Erythroblast (primary cell): ENCODE results near the gene MAPK10.
"Not testable (repeated sequence)": the region's sequence is repeated elsewhere in the genome, so short reads cannot be mapped to it uniquely, and the experiment has no call there.

Experiments
- DNase-seq, 2 experiments: peaks; one replicate each; lab custom pipeline; 2025; lab: John Stamatoyannopoulos, UW
- GATA1 ChIP-seq: IDR thresholded peaks from 2 replicates; pipeline ENCODE4 v1.6.1; 2011; ENCODE audit warnings: low read depth, mild to moderate bottlenecking, control low read depth, low read length, moderate library complexity
- POLR2A ChIP-seq: IDR thresholded peaks from 2 replicates; pipeline ENCODE4 v1.6.1; 2011; ENCODE audit warnings: mild to moderate bottlenecking, low read length

Gene MAPK10

GRCh38 chr4:85970535-85970934, 389.3 kb downstream of the MAPK10 start:
- no peak for DNase-seq
- TF ChIP-seq GATA1 (no peak), POLR2A (no peak)

GRCh38 chr4:85968945-85969819, 390.7 kb downstream of the MAPK10 start:
- no peak for TF ChIP-seq GATA1
- no peak for TF ChIP-seq POLR2A
- peak in 1 of 2 experiments; percentile 23 for DNase-seq

GRCh38 chr4:85967872-85968271, 392.0 kb downstream of the MAPK10 start:
- no peak for DNase-seq
- TF ChIP-seq GATA1 (no peak), POLR2A (no peak)

GRCh38 chr4:85966373-85966772, 393.5 kb downstream of the MAPK10 start:
- no peak for TF ChIP-seq POLR2A
- TF ChIP-seq GATA1: no peak
- no peak for DNase-seq

GRCh38 chr4:85965529-85965928, 394.3 kb downstream of the MAPK10 start:
- TF ChIP-seq GATA1 (no peak), POLR2A (no peak)
- no peak for DNase-seq

- DNase-seq: not testable (repeated sequence)
Observed at GRCh38 chr4:85965017-85965416, 394.8 kb downstream of the MAPK10 start.

- no peak for TF ChIP-seq GATA1
- no peak for TF ChIP-seq POLR2A
- DNase-seq: no peak
Observed at GRCh38 chr4:85964298-85964697, 395.6 kb downstream of the MAPK10 start.

- TF ChIP-seq POLR2A (no peak), GATA1 (no peak)
- DNase-seq: no peak
Observed at GRCh38 chr4:85963231-85963630, 396.6 kb downstream of the MAPK10 start.

- no peak for DNase-seq
- no peak for TF ChIP-seq POLR2A
- no peak for TF ChIP-seq GATA1
Observed at GRCh38 chr4:85961887-85962286, 398.0 kb downstream of the MAPK10 start.

GRCh38 chr4:85956293-85956945, 403.4 kb downstream of the MAPK10 start:
- no peak for TF ChIP-seq GATA1
- no peak for TF ChIP-seq POLR2A
- no peak for DNase-seq

GRCh38 chr4:85955620-85956292, 404.1 kb downstream of the MAPK10 start:
- TF ChIP-seq POLR2A (no peak), GATA1 (no peak)
- no peak for DNase-seq

- no peak for DNase-seq
- TF ChIP-seq POLR2A: no peak
- TF ChIP-seq GATA1: no peak
Observed at GRCh38 chr4:85953651-85954018, 406.2 kb downstream of the MAPK10 start.

- DNase-seq: no peak
- TF ChIP-seq POLR2A (no peak), GATA1 (no peak)
Observed at GRCh38 chr4:85952972-85953650, 406.7 kb downstream of the MAPK10 start.

GRCh38 chr4:85952528-85952927, 407.3 kb downstream of the MAPK10 start:
- no peak for DNase-seq
- TF ChIP-seq POLR2A (no peak), GATA1 (no peak)
